ENCODE data around the gene TAF6.

DNA sequence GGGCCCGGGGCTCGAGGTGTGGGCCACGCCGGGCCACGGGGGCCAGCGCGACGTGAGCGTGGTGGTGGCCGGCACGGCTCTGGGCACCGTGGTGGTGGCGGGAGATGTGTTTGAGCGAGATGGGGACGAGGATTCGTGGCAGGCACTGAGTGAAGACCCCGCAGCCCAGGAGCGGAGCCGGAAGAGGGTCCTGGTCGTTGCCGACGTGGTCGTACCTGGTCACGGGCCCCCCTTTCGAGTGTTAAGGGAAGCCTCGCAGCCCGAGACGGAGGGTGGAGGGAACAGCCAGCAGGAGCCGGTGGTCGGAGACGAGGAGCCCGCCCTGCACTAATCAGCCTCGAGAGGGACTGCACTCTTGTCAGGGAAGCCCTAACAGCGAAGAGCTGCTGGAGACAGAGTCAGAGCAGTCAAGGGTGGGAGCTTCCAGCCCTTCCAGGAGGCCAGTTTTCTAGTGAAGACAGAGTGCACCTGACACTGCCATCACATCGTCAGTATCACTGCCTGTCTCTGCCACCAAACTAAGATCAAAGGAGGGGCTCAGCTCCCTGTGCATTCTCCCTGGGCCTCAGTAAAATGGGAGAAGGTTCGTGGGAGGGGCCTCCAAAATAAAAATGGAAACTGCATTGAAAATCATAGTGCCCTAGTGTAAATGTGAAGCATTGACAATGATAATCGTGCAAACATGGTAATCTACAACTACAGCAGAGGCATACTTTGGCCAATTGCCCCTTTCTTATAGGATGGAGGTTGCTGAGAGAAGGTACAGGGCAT is 8.9 kb upstream of the TAF6 start:
- TF ChIP-seq, protein P1, sequence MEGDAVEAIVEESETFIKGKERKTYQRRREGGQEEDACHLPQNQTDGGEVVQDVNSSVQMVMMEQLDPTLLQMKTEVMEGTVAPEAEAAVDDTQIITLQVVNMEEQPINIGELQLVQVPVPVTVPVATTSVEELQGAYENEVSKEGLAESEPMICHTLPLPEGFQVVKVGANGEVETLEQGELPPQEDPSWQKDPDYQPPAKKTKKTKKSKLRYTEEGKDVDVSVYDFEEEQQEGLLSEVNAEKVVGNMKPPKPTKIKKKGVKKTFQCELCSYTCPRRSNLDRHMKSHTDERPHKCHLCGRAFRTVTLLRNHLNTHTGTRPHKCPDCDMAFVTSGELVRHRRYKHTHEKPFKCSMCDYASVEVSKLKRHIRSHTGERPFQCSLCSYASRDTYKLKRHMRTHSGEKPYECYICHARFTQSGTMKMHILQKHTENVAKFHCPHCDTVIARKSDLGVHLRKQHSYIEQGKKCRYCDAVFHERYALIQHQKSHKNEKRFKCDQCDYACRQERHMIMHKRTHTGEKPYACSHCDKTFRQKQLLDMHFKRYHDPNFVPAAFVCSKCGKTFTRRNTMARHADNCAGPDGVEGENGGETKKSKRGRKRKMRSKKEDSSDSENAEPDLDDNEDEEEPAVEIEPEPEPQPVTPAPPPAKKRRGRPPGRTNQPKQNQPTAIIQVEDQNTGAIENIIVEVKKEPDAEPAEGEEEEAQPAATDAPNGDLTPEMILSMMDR (IDR thresholded peaks at IDR 0.05; ENCODE audit: insufficient read depth, low read length, poor library complexity, severe bottlenecking), result no peak
- no peak for TF ChIP-seq EZH2phosphoT487 (conservative IDR thresholded peaks at IDR 0.05; ENCODE audit: low read length)
